ENCODE measurements around the gene CHD3.

CHD3 gene

DNA sequence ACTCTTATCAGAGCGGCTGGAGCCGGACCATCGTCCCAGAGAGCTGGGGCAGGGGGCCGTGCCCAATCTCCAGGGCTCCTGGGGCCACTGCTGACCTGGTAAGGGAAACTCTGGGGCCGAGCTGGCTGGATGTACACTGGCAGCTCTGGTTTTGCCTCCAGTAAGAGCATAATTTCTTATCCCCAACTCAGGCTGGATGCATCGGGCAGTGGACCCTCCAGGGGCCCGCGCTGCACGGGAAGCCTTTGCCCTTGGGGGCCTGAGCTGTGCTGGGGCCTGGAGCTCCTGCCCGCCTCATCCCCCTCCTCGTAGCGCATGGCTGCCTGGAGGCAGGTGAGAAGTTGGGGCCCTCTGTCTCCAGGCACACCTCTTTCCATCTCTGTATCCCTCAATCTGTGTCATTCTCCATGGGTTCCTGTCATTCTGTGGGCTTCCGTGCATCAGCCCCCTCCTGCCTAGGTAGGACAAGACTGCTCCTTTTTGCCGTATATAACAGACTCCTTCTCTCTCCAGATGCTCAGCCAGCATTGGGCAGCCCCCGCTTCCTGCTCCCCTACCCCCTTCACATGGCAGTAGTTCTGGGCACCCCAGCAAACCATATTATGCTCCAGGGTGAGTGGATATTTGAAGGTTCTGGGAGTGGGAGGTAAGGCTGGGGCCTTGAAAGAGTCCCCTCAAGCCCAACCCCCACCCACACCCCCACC, 43.1 kb upstream of the CHD3 start:
- Histone ChIP-seq H3K27me3 (ENCODE audit: control insufficient read depth, insufficient read depth, low read length) (no peaks in the 10 kb centered on the region), H3K4me1 (ENCODE audit: control insufficient read depth, insufficient read depth, low read length) (peaks cover 16% of the 10 kb centered on the region), H3K36me3 (ENCODE audit: control insufficient read depth, insufficient read depth, low read length) (peaks cover 21% of the 10 kb centered on the region), H3K27ac (ENCODE audit: low read depth, low read length) (peak overlapping the region; percentile 79), H3K9ac (ENCODE audit: low read length) (peak overlapping the region; percentile 49), H3K4me3 (ENCODE audit: low read length) (peak overlapping the region; percentile 90)

DNA sequence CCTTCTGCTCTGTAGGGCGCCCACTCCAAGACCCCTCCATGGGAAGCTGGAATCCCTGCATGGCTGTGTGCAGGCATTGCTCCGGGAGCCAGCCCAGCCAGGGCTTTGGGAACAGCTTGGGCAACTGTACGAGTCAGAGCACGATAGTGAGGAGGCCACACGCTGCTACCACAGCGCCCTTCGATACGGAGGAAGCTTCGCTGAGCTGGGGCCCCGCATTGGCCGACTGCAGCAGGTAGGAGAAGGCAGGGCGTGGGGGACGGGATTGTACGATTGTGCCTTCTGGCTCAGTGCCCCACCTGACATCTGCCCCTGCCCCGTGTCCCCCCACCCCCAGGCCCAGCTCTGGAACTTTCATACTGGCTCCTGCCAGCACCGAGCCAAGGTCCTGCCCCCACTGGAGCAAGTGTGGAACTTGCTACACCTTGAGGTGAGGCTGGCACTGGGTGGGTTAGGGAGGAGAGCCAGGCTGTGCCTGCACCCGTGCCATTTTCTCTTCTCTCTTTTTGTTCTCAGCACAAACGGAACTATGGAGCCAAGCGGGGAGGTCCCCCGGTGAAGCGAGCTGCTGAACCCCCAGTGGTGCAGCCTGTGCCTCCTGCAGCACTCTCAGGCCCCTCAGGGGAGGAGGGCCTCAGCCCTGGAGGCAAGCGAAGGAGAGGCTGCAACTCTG, 42.4 kb upstream of the CHD3 start:
- no peak overlapping the region for H3K4me3 ChIP-seq (ENCODE audit: low read length)

DNA sequence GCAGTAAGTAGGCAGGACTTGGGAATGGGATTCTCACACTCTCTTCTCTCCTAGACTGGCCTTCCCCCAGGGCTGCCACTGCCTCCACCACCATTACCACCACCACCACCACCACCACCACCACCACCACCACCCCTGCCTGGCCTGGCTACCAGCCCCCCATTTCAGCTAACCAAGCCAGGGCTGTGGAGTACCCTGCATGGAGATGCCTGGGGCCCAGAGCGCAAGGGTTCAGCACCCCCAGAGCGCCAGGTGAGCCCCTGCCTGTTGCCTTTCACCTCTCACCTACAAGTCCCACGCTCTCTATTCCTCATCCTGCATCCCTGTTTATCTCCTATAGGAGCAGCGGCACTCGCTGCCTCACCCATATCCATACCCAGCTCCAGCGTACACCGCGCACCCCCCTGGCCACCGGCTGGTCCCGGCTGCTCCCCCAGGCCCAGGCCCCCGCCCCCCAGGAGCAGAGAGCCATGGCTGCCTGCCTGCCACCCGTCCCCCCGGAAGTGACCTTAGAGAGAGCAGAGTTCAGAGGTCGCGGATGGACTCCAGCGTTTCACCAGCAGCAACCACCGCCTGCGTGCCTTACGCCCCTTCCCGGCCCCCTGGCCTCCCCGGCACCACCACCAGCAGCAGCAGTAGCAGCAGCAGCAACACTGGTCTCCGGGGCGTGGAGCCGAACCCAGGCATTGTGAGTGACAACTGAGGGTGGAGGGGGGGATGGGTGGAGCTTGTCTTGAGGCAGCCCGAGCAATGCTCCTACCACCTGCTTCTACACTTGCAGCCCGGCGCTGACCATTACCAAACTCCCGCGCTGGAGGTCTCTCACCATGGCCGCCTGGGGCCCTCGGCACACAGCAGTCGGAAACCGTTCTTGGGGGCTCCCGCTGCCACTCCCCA, 41.6 kb upstream of the CHD3 start:
- Histone ChIP-seq H3K4me1 (ENCODE audit: control insufficient read depth, insufficient read depth, low read length) (peaks cover 11% of the 10 kb centered on the region), H3K27me3 (ENCODE audit: control insufficient read depth, insufficient read depth, low read length) (no peaks in the 10 kb centered on the region), H3K4me3 (ENCODE audit: low read length) (no peak overlapping the region), H3K9ac (ENCODE audit: low read length) (no peak overlapping the region), H3K27ac (ENCODE audit: low read depth, low read length) (no peak overlapping the region), H3K36me3 (ENCODE audit: control insufficient read depth, insufficient read depth, low read length) (peaks cover 26% of the 10 kb centered on the region)

More for the DNA sequence above, 42.4 kb upstream of the CHD3 start:
- peaks cover 14% of the 10 kb centered on the region for H3K4me1 ChIP-seq (ENCODE audit: control insufficient read depth, insufficient read depth, low read length)
- no peak overlapping the region for H3K27ac ChIP-seq (ENCODE audit: low read depth, low read length)
- H3K36me3 ChIP-seq (ENCODE audit: control insufficient read depth, insufficient read depth, low read length), result peaks cover 26% of the 10 kb centered on the region
- H3K27me3 ChIP-seq (ENCODE audit: control insufficient read depth, insufficient read depth, low read length), result no peaks in the 10 kb centered on the region
- H3K9ac ChIP-seq (ENCODE audit: low read length), result no peak overlapping the region

DNA sequence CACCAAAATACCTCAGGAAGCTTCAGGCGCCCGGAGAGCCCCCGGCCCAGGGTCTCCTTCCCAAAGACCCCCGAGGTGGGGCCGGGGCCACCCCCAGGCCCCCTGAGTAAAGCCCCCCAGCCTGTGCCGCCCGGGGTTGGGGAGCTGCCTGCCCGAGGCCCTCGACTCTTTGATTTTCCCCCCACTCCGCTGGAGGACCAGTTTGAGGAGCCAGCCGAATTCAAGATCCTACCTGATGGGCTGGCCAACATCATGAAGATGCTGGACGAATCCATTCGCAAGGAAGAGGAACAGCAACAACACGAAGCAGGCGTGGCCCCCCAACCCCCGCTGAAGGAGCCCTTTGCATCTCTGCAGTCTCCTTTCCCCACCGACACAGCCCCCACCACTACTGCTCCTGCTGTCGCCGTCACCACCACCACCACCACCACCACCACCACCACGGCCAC, 40.4 kb upstream of the CHD3 start:
- Histone ChIP-seq H3K27me3 (ENCODE audit: control insufficient read depth, insufficient read depth, low read length) (no peaks in the 10 kb centered on the region), H3K36me3 (ENCODE audit: control insufficient read depth, insufficient read depth, low read length) (peaks cover 32% of the 10 kb centered on the region), H3K9ac (ENCODE audit: low read length) (no peak overlapping the region), H3K4me3 (ENCODE audit: low read length) (no peak overlapping the region), H3K4me1 (ENCODE audit: control insufficient read depth, insufficient read depth, low read length) (peaks cover 10% of the 10 kb centered on the region), H3K27ac (ENCODE audit: low read depth, low read length) (no peak overlapping the region)

DNA sequence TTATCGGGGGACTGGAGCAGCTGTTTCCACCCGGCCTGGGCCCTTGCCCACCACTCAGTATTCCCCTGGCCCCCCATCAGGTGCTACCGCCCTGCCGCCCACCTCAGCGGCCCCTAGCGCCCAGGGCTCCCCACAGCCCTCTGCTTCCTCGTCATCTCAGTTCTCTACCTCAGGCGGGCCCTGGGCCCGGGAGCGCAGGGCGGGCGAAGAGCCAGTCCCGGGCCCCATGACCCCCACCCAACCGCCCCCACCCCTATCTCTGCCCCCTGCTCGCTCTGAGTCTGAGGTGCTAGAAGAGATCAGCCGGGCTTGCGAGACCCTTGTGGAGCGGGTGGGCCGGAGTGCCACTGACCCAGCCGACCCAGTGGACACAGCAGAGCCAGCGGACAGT, 39.9 kb upstream of the CHD3 start:
- peaks cover 33% of the 10 kb centered on the region for H3K36me3 ChIP-seq (ENCODE audit: control insufficient read depth, insufficient read depth, low read length)
- H3K27ac ChIP-seq (ENCODE audit: low read depth, low read length), result no peak overlapping the region
- no peak overlapping the region for H3K4me3 ChIP-seq (ENCODE audit: low read length)
- H3K4me1 ChIP-seq (ENCODE audit: control insufficient read depth, insufficient read depth, low read length), result peaks cover 8% of the 10 kb centered on the region
- no peaks in the 10 kb centered on the region for H3K27me3 ChIP-seq (ENCODE audit: control insufficient read depth, insufficient read depth, low read length)
- no peak overlapping the region for H3K9ac ChIP-seq (ENCODE audit: low read length)

DNA sequence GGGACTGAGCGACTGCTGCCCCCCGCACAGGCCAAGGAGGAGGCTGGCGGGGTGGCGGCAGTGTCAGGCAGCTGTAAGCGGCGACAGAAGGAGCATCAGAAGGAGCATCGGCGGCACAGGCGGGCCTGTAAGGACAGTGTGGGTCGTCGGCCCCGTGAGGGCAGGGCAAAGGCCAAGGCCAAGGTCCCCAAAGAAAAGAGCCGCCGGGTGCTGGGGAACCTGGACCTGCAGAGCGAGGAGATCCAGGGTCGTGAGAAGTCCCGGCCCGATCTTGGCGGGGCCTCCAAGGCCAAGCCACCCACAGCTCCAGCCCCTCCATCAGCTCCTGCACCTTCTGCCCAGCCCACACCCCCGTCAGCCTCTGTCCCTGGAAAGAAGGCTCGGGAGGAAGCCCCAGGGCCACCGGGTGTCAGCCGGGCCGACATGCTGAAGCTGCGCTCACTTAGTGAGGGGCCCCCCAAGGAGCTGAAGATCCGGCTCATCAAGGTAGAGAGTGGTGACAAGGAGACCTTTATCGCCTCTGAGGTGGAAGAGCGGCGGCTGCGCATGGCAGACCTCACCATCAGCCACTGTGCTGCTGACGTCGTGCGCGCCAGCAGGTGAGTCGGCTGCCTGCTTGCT, 39.3 kb upstream of the CHD3 start:
- H3K4me3 ChIP-seq (ENCODE audit: low read length), result no peak overlapping the region
- H3K4me1 ChIP-seq (ENCODE audit: control insufficient read depth, insufficient read depth, low read length), result peaks cover 8% of the 10 kb centered on the region
- no peak overlapping the region for H3K27ac ChIP-seq (ENCODE audit: low read depth, low read length)
- no peaks in the 10 kb centered on the region for H3K27me3 ChIP-seq (ENCODE audit: control insufficient read depth, insufficient read depth, low read length)
- H3K36me3 ChIP-seq (ENCODE audit: control insufficient read depth, insufficient read depth, low read length), result peaks cover 33% of the 10 kb centered on the region
- no peak overlapping the region for H3K9ac ChIP-seq (ENCODE audit: low read length)

DNA sequence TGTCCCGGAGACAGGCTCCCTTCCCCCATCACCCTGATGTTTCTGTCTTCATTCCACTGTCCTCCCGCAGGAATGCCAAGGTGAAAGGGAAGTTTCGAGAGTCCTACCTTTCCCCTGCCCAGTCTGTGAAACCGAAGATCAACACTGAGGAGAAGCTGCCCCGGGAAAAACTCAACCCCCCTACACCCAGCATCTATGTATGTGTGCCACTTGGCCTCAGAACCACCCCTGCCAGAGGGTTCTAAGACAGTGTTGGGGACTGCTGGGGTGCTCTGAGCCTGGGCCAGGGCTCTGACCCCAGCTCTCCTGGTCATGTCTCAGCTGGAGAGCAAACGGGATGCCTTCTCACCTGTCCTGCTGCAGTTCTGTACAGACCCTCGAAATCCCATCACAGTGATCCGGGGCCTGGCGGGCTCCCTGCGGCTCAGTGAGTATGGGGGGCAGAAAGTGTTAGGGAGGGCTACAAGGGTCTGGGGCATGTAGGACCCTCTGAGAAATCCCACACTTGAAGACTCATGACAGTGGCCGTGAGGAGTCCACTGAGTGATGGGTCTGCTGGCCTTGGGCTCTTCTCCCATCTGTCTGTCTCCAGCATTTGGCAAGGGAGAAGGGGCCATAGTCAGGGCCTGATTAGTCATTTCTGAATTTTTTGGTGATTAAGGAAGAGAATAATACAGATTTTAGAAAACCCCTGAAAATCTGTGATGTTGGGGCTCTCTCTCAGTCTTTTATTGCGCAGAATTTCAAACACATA, 38.7 kb upstream of the CHD3 start:
- Histone ChIP-seq H3K36me3 (ENCODE audit: control insufficient read depth, insufficient read depth, low read length) (peaks cover 33% of the 10 kb centered on the region), H3K4me3 (ENCODE audit: low read length) (no peak overlapping the region), H3K27me3 (ENCODE audit: control insufficient read depth, insufficient read depth, low read length) (no peaks in the 10 kb centered on the region), H3K27ac (ENCODE audit: low read depth, low read length) (no peak overlapping the region), H3K4me1 (ENCODE audit: control insufficient read depth, insufficient read depth, low read length) (peaks cover 8% of the 10 kb centered on the region), H3K9ac (ENCODE audit: low read length) (no peak overlapping the region)

DNA sequence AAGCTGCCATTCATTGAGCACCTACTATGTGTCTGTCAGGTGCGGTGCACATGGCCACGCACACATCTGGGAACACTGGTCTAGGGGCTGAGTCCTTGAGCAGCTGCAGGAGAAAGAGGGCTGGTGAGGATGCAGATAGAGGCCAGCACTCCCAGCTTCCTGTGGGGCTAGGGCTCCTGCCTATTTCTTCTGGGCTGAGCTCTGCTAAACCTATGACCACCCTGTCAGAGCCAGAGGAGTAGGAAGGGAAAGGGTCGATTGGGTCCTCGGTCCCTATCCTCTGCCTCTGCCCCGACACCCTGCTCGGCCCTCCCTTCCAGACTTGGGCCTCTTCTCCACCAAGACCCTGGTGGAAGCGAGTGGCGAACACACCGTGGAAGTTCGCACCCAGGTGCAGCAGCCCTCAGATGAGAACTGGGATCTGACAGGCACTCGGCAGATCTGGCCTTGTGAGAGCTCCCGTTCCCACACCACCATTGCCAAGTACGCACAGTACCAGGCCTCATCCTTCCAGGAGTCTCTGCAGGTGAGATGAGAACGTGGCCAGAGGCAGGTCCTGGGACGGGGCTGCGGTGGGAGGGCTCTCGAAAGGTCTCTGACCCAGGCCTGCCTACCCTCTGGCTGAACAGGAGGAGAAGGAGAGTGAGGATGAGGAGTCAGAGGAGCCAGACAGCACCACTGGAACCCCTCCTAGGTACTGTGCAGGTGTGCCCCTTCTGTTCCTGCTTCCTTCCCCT, 37.7 kb upstream of the CHD3 start:
- no peak overlapping the region for H3K27ac ChIP-seq (ENCODE audit: low read depth, low read length)
- peaks cover 33% of the 10 kb centered on the region for H3K36me3 ChIP-seq (ENCODE audit: control insufficient read depth, insufficient read depth, low read length)
- no peaks in the 10 kb centered on the region for H3K27me3 ChIP-seq (ENCODE audit: control insufficient read depth, insufficient read depth, low read length)
- H3K4me3 ChIP-seq (ENCODE audit: low read length), result peak overlapping the region; percentile 22
- no peak overlapping the region for H3K9ac ChIP-seq (ENCODE audit: low read length)
- H3K4me1 ChIP-seq (ENCODE audit: control insufficient read depth, insufficient read depth, low read length), result no peaks in the 10 kb centered on the region

DNA sequence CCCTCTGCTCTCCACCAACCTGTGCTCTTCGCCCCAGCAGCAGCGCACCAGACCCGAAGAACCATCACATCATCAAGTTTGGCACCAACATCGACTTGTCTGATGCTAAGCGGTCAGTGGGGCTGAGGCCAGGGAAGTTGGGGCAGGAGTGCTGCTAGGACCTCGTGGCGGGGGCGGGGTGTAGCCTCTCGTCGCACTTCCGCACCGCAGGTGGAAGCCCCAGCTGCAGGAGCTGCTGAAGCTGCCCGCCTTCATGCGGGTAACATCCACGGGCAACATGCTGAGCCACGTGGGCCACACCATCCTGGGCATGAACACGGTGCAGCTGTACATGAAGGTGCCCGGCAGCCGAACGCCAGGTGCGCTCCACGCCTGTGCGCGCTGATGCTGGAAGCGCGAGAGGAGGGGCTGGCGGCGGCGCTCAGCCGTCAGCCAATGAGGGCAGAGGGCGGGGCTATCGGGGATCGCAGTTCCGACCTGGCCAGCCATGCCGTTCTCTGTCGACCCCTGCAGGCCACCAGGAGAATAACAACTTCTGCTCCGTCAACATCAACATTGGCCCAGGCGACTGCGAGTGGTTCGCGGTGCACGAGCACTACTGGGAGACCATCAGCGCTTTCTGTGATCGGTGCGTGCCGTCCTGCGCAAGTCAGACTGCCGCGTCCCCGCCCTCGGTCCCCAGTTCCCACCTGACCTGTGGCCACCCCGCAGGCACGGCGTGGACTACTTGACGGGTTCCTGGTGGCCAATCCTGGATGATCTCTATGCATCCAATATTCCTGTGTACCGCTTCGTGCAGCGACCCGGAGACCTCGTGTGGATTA, 36.9 kb upstream of the CHD3 start:
- peak overlapping the region; percentile 8 for H3K27ac ChIP-seq (ENCODE audit: low read depth, low read length)
- H3K36me3 ChIP-seq (ENCODE audit: control insufficient read depth, insufficient read depth, low read length), result peaks cover 26% of the 10 kb centered on the region
- peaks cover 8% of the 10 kb centered on the region for H3K4me1 ChIP-seq (ENCODE audit: control insufficient read depth, insufficient read depth, low read length)
- peak overlapping the region; percentile 22 for H3K4me3 ChIP-seq (ENCODE audit: low read length)
- H3K27me3 ChIP-seq (ENCODE audit: control insufficient read depth, insufficient read depth, low read length), result no peaks in the 10 kb centered on the region
- no peak overlapping the region for H3K9ac ChIP-seq (ENCODE audit: low read length)

DNA sequence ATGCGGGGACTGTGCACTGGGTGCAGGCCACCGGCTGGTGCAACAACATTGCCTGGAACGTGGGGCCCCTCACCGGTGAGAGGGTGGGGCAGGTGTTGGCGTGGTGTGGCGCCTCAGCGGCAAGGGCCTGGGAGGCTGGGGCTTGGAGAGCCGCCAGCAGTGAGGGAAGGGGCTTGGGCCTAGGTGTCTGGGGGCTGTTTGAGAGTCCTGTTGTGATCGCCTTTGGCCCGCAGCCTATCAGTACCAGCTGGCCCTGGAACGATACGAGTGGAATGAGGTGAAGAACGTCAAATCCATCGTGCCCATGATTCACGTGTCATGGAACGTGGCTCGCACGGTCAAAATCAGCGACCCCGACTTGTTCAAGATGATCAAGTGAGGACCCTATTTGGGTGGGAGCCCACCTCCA, 36.3 kb upstream of the CHD3 start:
- Histone ChIP-seq H3K27ac (ENCODE audit: low read depth, low read length) (no peak overlapping the region), H3K4me3 (ENCODE audit: low read length) (no peak overlapping the region), H3K9ac (ENCODE audit: low read length) (no peak overlapping the region), H3K27me3 (ENCODE audit: control insufficient read depth, insufficient read depth, low read length) (no peaks in the 10 kb centered on the region), H3K36me3 (ENCODE audit: control insufficient read depth, insufficient read depth, low read length) (peaks cover 21% of the 10 kb centered on the region), H3K4me1 (ENCODE audit: control insufficient read depth, insufficient read depth, low read length) (peaks cover 8% of the 10 kb centered on the region)

Data from rectal smooth muscle tissue (tissue), 1 donor.